K562 (cell line): ENCODE measurements around the gene PPP4R3A. TPM values are rescaled to one million over a fixed set of nuclear protein-coding genes. Genes with fewer than 3 reads are reported as not detected.

Experiments
- CEBPG ChIP-seq, 3 experiments: fragments of 200-800 bp in 1 of 3; sonication (Bioruptor generic) in 1 of 3; sonication (generic) in 1 of 3; formaldehyde crosslinking in 1 of 3; IDR thresholded peaks in 2 of 3; conservative IDR thresholded peaks in 1 of 3; 2 replicates each; pipeline versions ENCODE4 v1.6.1 to v1.8.0; 2016 to 2022; ENCODE audit warnings: missing compliant biosample characterization in 2 of 3, missing genetic modification characterization in 2 of 3, mild to moderate bottlenecking in 1 of 3, missing genetic modification reagents in 1 of 3
- DIDO1 ChIP-seq: fragments of 450-650 bp; IDR thresholded peaks from 2 replicates; pipeline ENCODE4 v1.6.1; 2016; ENCODE audit warnings: low read depth, missing biosample characterization, missing genetic modification characterization
- HNRNPL ChIP-seq: fragments of 200-400 bp; formaldehyde crosslinking; IDR thresholded peaks from 2 replicates; pipeline ENCODE4 v1.6.1; 2017; ENCODE audit warnings: low read depth, mild to moderate bottlenecking, low read length
- HNRNPUL1 ChIP-seq: fragments of 200-400 bp; formaldehyde crosslinking; IDR thresholded peaks from 2 replicates; pipeline ENCODE4 v1.6.1; 2017; ENCODE audit warnings: low read length
- MCM5 ChIP-seq: fragments of 450-650 bp; IDR thresholded peaks from 2 replicates; pipeline ENCODE4 v1.6.1; 2016; ENCODE audit warnings: low read depth
- MEF2A ChIP-seq: IDR thresholded peaks from 2 replicates; pipeline ENCODE4 v1.6.1; 2011; ENCODE audit warnings: low read depth, mild to moderate bottlenecking, low read length, moderate library complexity; ENCODE audit not compliant: control insufficient read depth
- MYNN ChIP-seq, 2 experiments: sonication (generic); formaldehyde crosslinking in 1 of 2; IDR thresholded peaks; 2 replicates each; pipeline versions ENCODE4 v1.5.0 to v1.6.1; 2016 to 2020; ENCODE audit warnings: antibody characterized with exemption in 1 of 2, missing genetic modification reagents in 1 of 2
- RBM34 ChIP-seq: fragments of 200-400 bp; formaldehyde crosslinking; IDR thresholded peaks from 2 replicates; pipeline ENCODE4 v1.6.1; 2018; ENCODE audit warnings: low read length, borderline replicate concordance; ENCODE audit not compliant: insufficient read depth
- SAP30 ChIP-seq: fragments of 200-600 bp; sonication (generic); IDR thresholded peaks from 2 replicates; pipeline ENCODE4 v1.6.1; 2012; ENCODE audit warnings: borderline replicate concordance, low read depth, mild to moderate bottlenecking, moderate library complexity, low read length, control low read depth, inconsistent platforms; ENCODE audit not compliant: insufficient read depth, poor library complexity, severe bottlenecking
- ZNF12 ChIP-seq: sonication (generic); formaldehyde crosslinking; IDR thresholded peaks from 2 replicates; pipeline ENCODE4 v1.4.0; 2020; ENCODE audit warnings: mild to moderate bottlenecking, missing genetic modification reagents
- polyA plus RNA-seq, 8 experiments: library from polyadenylated mRNA; depleted of rRNA in 4 of 8; stranded (reverse) in 5 of 8; unstranded in 3 of 8; fragments of >200 nt; fragmentation: Nextera tagmentation in 2 of 8; fragmentation: Illumina TruSeq in 1 of 8; extraction: Ambion mirVana in 2 of 8; extraction: Trizol in 1 of 8; gene quantifications; 2 replicates each; pipeline versions ENCODE4 v1.2.1 to v1.2.3, GENCODE V29; 2011 to 2014; ENCODE audit warnings: inconsistent platforms in 1 of 8, missing spikeins in 1 of 8
- total RNA-seq, 7 experiments: library from RNA; depleted of rRNA in 6 of 7; stranded (reverse); fragments of >200 nt in 6 of 7; fragmentation: Illumina TruSeq in 2 of 7; extraction: Trizol in 2 of 7; gene quantifications; 2 replicates each; pipeline versions ENCODE4 v1.2.1 to v1.2.3, GENCODE V29; 2011 to 2021; ENCODE audit warnings: low replicate concordance in 1 of 7
- TF ChIP-seq, protein P1 (sequence below): fragments of 250-450 bp; sonication (Bioruptor Pico); IDR thresholded peaks from 2 replicates; pipeline ENCODE4 v1.9.0; 2021; ENCODE audit warnings: mild to moderate bottlenecking
- TF ChIP-seq, protein P2 (sequence below): IDR thresholded peaks from 3 replicates; pipeline ENCODE4 v1.6.1; 2011; ENCODE audit warnings: borderline replicate concordance, mild to moderate bottlenecking, moderate library complexity; ENCODE audit not compliant: insufficient read length; ENCODE audit errors: extremely low read depth
- TF ChIP-seq, protein P3 (sequence below): sonication (generic); formaldehyde crosslinking; IDR thresholded peaks from 2 replicates; pipeline ENCODE4 v1.8.0; 2023; ENCODE audit warnings: missing genetic modification reagents, mild to moderate bottlenecking, borderline replicate concordance
- TF ChIP-seq, protein P4 (sequence below): sonication (generic); formaldehyde crosslinking; IDR thresholded peaks from 2 replicates; pipeline ENCODE4 v1.8.0; 2022; ENCODE audit warnings: mild to moderate bottlenecking, missing genetic modification reagents
- TF ChIP-seq, protein P5 (sequence below), 2 experiments: fragments of 450-650 bp; conservative IDR thresholded peaks; 2 replicates each; pipeline ENCODE4 v1.6.1; 2017; ENCODE audit warnings: mild to moderate bottlenecking in 2 of 2, moderate library complexity in 2 of 2

PPP4R3A gene
- total and polyA plus RNA-seq, 9 of the 15 experiments (the other 6 are each of a cell fraction or from before 2014, with no cell fraction given): 9.5 to 54.9 (median 44.9) TPM

DNA sequence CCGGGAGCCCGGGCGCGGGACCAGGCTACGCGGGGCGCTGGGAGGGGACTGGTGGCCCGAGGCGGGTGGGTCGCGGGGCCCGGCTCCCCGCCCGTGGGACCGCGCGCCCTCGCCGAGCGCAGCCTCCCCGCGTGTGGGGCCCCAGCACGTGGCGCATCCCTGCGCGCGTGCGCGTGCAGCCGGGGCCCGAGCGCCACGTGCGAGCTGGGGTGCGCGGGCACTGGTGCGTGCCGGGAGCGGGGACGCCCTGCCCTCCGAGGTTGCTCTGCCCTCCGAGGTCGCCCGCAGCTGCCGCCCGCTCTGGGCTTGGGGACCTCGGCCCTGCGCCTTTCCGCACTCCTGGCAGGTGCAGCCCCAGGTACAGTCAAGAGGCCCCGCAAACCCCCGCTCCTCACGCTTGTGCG, 92.1 kb downstream of the PPP4R3A start (continued):
- TF ChIP-seq MEF2A (no peak), DIDO1 (no peak), RBM34 (no peak), HNRNPUL1 (no peak), SAP30 (peak; percentile 80), HNRNPL (peak; percentile 88), ZNF12 (CRISPR knock-in tag) (no peak), CEBPG (CRISPR knock-in tag; IDR thresholded peaks at IDR 0.05) (peak; percentile 63; the same call in 1 of the 2 replicates), CEBPG (tag; conservative IDR thresholded peaks at IDR 0.05 in 1 of 2, IDR thresholded peaks at IDR 0.05 in 1 of 2) (no peak), MYNN (IDR thresholded peaks at IDR 0.05) (no peak), MYNN (CRISPR knock-in tag; IDR thresholded peaks at IDR 0.05) (no peak), MCM5 (no peak)
- TF ChIP-seq, protein P1, sequence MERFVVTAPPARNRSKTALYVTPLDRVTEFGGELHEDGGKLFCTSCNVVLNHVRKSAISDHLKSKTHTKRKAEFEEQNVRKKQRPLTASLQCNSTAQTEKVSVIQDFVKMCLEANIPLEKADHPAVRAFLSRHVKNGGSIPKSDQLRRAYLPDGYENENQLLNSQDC (CRISPR knock-in tag): no peak
- TF ChIP-seq, protein P2, sequence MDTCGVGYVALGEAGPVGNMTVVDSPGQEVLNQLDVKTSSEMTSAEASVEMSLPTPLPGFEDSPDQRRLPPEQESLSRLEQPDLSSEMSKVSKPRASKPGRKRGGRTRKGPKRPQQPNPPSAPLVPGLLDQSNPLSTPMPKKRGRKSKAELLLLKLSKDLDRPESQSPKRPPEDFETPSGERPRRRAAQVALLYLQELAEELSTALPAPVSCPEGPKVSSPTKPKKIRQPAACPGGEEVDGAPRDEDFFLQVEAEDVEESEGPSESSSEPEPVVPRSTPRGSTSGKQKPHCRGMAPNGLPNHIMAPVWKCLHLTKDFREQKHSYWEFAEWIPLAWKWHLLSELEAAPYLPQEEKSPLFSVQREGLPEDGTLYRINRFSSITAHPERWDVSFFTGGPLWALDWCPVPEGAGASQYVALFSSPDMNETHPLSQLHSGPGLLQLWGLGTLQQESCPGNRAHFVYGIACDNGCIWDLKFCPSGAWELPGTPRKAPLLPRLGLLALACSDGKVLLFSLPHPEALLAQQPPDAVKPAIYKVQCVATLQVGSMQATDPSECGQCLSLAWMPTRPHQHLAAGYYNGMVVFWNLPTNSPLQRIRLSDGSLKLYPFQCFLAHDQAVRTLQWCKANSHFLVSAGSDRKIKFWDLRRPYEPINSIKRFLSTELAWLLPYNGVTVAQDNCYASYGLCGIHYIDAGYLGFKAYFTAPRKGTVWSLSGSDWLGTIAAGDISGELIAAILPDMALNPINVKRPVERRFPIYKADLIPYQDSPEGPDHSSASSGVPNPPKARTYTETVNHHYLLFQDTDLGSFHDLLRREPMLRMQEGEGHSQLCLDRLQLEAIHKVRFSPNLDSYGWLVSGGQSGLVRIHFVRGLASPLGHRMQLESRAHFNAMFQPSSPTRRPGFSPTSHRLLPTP: no peak
- TF ChIP-seq, protein P3, sequence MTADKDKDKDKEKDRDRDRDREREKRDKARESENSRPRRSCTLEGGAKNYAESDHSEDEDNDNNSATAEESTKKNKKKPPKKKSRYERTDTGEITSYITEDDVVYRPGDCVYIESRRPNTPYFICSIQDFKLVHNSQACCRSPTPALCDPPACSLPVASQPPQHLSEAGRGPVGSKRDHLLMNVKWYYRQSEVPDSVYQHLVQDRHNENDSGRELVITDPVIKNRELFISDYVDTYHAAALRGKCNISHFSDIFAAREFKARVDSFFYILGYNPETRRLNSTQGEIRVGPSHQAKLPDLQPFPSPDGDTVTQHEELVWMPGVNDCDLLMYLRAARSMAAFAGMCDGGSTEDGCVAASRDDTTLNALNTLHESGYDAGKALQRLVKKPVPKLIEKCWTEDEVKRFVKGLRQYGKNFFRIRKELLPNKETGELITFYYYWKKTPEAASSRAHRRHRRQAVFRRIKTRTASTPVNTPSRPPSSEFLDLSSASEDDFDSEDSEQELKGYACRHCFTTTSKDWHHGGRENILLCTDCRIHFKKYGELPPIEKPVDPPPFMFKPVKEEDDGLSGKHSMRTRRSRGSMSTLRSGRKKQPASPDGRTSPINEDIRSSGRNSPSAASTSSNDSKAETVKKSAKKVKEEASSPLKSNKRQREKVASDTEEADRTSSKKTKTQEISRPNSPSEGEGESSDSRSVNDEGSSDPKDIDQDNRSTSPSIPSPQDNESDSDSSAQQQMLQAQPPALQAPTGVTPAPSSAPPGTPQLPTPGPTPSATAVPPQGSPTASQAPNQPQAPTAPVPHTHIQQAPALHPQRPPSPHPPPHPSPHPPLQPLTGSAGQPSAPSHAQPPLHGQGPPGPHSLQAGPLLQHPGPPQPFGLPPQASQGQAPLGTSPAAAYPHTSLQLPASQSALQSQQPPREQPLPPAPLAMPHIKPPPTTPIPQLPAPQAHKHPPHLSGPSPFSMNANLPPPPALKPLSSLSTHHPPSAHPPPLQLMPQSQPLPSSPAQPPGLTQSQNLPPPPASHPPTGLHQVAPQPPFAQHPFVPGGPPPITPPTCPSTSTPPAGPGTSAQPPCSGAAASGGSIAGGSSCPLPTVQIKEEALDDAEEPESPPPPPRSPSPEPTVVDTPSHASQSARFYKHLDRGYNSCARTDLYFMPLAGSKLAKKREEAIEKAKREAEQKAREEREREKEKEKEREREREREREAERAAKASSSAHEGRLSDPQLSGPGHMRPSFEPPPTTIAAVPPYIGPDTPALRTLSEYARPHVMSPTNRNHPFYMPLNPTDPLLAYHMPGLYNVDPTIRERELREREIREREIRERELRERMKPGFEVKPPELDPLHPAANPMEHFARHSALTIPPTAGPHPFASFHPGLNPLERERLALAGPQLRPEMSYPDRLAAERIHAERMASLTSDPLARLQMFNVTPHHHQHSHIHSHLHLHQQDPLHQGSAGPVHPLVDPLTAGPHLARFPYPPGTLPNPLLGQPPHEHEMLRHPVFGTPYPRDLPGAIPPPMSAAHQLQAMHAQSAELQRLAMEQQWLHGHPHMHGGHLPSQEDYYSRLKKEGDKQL: peak; percentile 97; the same call in 1 of the 2 replicates
- TF ChIP-seq, protein P4, sequence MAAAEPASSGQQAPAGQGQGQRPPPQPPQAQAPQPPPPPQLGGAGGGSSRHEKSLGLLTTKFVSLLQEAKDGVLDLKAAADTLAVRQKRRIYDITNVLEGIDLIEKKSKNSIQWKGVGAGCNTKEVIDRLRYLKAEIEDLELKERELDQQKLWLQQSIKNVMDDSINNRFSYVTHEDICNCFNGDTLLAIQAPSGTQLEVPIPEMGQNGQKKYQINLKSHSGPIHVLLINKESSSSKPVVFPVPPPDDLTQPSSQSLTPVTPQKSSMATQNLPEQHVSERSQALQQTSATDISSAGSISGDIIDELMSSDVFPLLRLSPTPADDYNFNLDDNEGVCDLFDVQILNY (CRISPR knock-in tag): peak; percentile 95; the same call in 1 of the 2 replicates
- TF ChIP-seq, protein P5, sequence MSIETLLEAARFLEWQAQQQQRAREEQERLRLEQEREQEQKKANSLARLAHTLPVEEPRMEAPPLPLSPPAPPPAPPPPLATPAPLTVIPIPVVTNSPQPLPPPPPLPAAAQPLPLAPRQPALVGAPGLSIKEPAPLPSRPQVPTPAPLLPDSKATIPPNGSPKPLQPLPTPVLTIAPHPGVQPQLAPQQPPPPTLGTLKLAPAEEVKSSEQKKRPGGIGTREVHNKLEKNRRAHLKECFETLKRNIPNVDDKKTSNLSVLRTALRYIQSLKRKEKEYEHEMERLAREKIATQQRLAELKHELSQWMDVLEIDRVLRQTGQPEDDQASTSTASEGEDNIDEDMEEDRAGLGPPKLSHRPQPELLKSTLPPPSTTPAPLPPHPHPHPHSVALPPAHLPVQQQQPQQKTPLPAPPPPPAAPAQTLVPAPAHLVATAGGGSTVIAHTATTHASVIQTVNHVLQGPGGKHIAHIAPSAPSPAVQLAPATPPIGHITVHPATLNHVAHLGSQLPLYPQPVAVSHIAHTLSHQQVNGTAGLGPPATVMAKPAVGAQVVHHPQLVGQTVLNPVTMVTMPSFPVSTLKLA (conservative IDR thresholded peaks at IDR 0.05): peak; percentile 64 to 79
